ENCODE measurements around the gene CABCOCO1.
"Not testable (repeated sequence)": the region's sequence is repeated elsewhere in the genome, so short reads cannot be mapped to it uniquely, and the experiment has no call there.

CABCOCO1 gene

DNA sequence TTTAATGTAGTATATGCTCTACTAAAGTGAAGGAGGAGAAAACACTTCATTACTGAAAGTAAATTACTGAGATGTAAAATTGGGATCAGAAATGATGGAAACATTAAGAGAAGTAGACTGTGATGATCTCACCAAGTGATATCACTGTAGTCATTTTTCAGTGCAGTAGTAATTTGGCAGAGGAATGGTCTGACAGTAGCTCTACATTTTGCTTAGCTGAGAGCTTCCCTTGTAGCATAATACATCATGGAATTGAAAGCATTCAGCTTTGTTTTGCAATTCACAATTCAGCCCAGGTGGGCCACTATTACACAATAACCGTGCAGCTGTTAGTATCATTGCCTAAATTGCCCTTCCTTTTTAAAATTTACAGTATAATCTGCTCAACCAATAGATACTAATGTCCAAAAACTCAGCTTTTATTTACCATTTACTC, 19.4 kb upstream of the CABCOCO1 start:
- DNase-seq = no peak

- no peak for DNase-seq
Measured at GRCh38 chr10:61653699-61654098, 9.0 kb upstream of the CABCOCO1 start.

DNA sequence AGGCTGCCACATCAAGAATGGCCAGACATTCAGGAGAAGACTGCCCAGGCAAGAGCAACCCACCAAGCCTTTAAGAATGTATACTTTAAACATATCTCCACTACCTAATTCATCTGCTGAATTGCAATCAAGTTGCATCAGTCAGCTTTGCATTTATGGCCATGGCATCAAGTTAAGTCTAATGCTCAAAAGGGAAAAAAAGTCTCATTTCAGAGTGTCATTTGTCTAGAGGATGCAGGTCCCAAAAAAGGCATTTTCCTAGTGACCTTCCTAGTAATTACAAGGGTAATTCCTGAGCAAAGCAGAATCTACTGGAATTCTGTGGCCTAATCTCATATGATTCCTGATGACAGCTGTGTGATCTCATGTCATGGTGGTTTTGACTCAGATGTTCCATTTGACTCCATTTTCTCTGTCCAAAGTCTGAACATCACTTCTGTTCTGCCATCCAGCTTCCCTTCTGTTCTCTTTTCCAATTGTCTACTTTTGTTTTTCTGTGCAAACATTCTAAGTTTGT, 7.3 kb upstream of the CABCOCO1 start:
- no peak for DNase-seq

- no peak for DNase-seq
Measured at GRCh38 chr10:61663466-61663865, 737 bp downstream of the CABCOCO1 start.

DNA sequence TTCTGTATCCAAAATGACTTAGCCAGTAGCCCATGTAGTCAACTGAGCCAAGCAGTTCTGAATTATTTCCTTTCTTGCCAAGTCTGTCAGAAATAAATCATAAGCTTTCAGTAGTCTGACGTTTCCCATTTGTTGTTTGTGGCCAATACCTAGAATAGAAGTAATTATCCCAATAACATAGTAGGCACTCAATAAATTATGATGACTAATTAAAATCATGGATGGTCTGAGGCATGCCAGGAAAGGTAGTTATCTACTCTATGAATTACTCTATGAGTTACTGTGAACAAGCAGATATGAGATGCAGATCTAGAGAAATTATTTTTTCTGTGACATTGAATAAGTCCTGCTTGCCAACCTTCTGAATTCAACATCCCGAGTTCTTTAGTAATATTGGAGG, 2.3 kb downstream of the CABCOCO1 start:
- no peak for DNase-seq

DNA sequence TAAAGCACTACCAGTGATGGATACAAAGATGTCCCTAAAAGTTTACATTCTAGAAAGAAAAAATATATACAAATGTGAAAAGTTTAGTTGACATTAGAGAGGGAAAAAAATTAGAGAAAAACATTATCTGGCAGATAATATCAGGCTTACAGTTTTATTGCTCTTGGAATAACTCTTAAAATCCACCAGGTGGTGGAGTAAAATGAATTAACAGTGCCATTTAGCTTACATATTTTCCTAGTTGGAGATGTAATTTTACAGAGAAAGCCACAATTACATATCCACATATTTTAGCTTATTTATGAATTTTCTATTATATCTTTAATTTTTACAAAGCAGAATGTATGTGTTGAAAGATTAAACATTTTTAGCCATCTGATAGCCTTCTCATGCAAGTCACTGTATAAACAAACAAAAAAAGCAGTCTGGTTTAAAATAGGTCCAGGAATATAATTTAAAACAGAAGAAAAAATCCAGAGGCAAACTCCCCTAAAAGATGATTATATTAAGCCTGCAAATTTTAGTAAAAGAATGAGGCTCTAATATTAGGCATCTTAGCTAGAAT, 6.5 kb downstream of the CABCOCO1 start:
- no peak for DNase-seq

GRCh38 chr10:61669849-61670248, 7.1 kb downstream of the CABCOCO1 start:
- DNase-seq = no peak

DNA sequence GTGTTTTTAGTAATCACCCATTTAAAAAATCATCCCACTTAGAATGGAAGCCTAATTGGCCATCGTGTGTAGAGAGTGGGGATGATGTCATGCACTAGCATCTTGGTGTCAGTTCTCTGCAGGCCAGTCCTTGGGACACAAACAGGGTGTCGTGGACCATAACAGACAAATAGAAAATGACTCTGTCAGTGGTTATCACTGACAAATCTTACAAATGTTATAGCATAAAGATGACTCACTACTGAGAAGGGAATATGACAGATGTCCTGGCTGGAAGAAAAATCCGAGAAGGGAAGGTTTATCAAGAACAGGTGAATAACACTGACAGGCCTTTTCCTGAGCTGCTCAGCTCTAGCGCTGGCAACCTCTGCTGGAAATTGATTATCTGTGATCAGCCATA, 10.6 kb downstream of the CABCOCO1 start:
- no peak for DNase-seq

- no peak for DNase-seq
Measured at GRCh38 chr10:61682323-61682722, 19.6 kb downstream of the CABCOCO1 start.

DNA sequence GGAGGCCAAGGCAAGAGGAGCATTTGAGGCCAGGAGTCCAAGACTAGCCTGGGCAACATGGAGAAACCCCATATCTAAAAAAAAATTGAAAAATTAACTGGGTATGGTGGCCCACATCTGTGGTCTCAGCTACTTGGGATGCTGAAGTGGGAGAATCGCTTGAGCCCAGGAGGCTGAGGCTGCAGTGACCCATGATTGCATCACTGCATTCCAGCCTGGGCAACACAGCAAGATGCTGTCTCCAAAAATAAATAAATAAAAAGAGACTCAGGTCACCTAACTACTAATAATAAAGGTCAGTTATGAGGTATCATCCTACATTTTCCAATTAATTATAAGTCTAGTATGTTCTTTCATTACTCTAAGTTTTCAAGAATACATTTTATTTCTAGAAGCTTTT, 20.6 kb downstream of the CABCOCO1 start:
- DNase-seq = no peak

GRCh38 chr10:61684894-61685507, 22.3 kb downstream of the CABCOCO1 start:
- DNase-seq = no peak

GRCh38 chr10:61688551-61689308, 26.0 kb downstream of the CABCOCO1 start:
- no peak for DNase-seq

DNA sequence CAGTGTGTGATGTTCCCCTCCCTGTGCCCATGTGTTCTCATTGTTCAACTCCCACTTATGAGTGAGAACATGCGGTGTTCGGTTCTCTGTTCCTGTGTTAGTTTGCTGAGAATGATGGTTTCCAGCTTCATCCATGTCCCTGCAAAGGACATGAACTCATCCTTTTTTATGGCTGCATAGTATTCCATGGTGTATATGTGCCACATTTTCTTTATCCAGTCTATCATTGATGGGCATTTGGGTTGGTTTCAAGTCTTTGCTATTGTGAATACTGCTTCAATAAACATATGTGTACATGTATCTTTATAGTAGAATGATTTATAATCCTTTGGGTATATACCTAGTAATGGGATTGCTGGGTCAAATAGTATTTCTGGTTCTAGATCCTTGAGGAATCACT, 28.9 kb downstream of the CABCOCO1 start:
- DNase-seq = not testable (repeated sequence)

DNA sequence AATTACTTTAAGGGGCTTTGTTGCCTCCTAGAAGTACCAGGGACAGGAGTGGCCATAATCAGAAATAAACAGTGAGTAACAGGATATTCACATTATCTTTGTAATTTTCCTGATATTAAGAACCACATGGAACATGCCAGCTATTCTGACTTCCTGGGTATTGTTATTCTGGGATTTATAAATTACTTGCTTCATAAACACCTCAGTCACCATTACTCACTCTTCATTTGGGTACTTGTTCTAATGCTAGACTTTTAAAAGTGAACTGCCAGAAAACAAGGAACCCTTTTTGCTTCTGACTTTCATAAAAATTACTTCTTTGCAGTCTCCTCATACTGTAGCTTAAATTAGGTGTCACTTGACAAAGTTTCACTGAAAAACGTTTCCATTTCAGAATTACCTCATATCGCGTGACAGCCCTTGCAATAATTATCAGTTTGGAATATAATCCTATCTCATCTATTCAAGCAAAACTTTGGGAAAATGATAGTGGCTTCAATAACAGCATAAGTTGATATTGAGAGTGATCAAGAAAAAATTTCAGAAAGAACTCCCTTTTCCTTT, 29.8 kb downstream of the CABCOCO1 start:
- DNase-seq = no peak

DNA sequence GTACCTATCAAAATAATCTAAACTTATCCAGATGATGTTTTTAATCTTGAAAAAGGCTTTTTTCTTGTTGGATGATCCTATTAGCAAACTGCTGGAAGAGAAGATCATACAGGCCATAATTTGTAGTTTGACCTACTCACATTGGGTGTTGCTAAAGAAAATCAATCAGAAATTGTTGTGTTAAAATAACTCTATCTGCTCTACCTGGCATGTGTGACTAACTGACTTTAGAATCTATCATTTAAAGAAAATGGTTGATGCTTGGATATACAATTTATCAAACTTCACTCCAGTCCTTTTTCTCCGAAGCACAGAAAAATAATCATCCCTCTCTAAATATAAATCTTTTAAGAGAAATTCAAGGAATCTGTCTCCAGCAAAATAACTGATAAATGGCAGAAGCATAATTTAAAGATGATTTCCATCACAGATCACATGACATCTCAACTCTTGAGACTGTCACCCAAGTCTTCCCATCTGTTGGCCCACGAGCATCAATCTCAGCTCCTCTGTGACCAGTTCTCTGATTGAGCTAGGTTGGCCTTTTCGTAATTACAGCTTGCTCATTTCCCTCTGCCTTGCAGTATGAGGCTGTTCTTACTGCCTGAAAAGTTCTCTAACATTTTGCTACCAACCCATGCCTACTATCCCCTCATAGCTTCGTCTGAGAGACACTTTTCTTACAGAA, 36.4 kb downstream of the CABCOCO1 start:
- no peak for DNase-seq

DNA sequence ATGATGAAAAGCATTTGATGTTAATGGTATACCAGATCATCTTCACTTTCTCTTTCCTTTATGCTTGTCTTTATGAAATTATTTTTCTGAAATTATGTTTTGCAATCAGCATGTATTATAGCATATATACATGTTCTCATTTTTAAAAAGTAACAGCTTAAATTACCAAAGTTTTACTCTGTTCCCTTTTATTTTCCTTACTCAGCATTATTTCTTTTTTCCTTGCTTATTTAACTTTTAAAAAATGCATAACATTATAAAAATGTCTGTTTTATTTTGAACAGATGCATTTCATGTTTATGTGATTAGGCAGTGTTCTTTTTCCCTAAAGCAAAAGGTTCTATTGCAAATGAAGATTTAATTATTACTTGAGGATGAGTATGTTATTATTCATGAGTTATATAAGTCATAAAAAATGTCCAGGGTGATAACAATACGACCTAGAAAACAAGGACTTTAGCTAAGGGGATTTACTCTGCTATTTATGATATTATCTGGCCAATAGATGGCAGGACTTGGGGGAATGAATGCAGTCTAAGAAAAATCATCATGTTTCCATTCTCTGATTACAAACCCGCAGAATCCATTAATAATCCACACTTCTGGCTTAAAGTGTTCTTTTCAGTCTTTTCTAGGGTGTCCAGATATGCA, 38.5 kb downstream of the CABCOCO1 start:
- no peak for DNase-seq

GRCh38 chr10:61701706-61702105, 39.0 kb downstream of the CABCOCO1 start:
- no peak for DNase-seq

DNA sequence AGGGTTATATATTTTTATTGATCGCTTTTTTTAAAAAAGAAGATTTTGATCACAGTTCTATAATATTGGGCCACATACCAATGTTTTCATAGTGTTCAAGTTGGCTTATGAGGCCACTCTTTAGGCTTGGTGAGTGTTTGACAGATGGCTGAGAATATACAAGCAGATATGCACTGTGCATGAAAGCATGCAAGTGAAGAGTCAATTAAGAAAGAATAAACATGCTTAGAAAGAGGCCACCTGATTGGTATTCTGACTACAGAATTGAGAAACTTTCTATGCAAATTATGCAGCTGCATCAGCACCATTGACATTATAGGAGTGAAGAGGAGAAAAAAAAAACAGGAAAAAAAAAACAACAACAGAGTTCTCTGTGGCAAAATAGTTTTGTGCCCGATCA, 39.9 kb downstream of the CABCOCO1 start:
- no peak for DNase-seq

- DNase-seq = no peak
Measured at GRCh38 chr10:61705022-61705613, 42.4 kb downstream of the CABCOCO1 start.

GRCh38 chr10:61708846-61709245, 46.1 kb downstream of the CABCOCO1 start:
- DNase-seq = no peak

- DNase-seq = not testable (repeated sequence)
Measured at GRCh38 chr10:61712105-61712504, 49.4 kb downstream of the CABCOCO1 start.

DNA sequence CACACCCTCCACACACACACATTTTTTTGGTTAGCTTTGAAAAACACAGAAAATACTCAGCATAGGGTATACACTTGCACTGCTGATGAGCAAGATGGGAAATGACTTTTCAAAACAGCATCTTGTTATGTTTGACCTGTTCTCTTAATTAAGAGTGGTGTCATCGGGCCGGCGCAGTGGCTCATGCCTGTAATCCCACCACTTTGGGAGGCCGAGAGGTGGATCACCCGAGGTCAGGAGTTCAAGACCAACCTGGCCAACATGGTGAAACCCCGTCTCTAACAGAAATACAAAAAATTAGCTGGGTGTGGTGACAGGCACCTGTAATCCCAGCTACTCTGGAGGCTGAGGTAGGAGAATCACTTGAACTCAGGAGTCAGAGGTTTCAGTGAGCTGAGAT, 56.7 kb downstream of the CABCOCO1 start:
- DNase-seq = not testable (repeated sequence)

Measured in NCI-H1105 (cell line).